ENCODE measurements around the gene ANG.

GRCh38 chr14:20668969-20669368 lies 19.6 kb upstream of the ANG start:
- TF ChIP-seq CTCF (IDR thresholded peaks at IDR 0.05 in 2 of 3, conservative IDR thresholded peaks at IDR 0.05 in 1 of 3; ENCODE audit: control insufficient read depth in 2 of 3, extremely low read depth in 1 of 3, insufficient read depth in 1 of 3, low read depth in 3 of 3, low read length in 3 of 3): no peak
- no peak for TF ChIP-seq EZH2 (IDR thresholded peaks at IDR 0.05; ENCODE audit: borderline replicate concordance, control insufficient read depth, low read depth, low read length)
- no peak for TF ChIP-seq SMC3 (IDR thresholded peaks at IDR 0.05; ENCODE audit: borderline replicate concordance, low read length)
- no peak for TF ChIP-seq ZNF687 (IDR thresholded peaks at IDR 0.05)
- TF ChIP-seq CBFB (IDR thresholded peaks at IDR 0.05; ENCODE audit: low read depth): no peak
- TF ChIP-seq POLR2AphosphoS2 (IDR thresholded peaks at IDR 0.05; ENCODE audit: low read depth, low read length): no peak
- TF ChIP-seq MYB (IDR thresholded peaks at IDR 0.05; ENCODE audit: borderline replicate concordance, low read depth, low read length): no peak
- TF ChIP-seq POLR2A (IDR thresholded peaks at IDR 0.05; ENCODE audit: low read depth, low read length): no peak
- TF ChIP-seq IRF3 (IDR thresholded peaks at IDR 0.05): no peak
